Neuron (in vitro differentiated cells): ENCODE measurements around the gene HYAL3.
"Not testable (repeated sequence)": the region's sequence is repeated elsewhere in the genome, so short reads cannot be mapped to it uniquely, and the experiment has no call there.

Experiments
- H2AFZ ChIP-seq: one replicate; pipeline ENCODE4 v1.6.1; 2013; ENCODE audit warnings: low read depth, mild to moderate bottlenecking, inconsistent platforms, low read length, moderate library complexity
- H3K27me3 ChIP-seq: one replicate; pipeline ENCODE4 v1.6.1; 2013; ENCODE audit warnings: low read length; ENCODE audit not compliant: insufficient read depth
- H3K36me3 ChIP-seq: one replicate; pipeline ENCODE4 v1.6.1; 2013; ENCODE audit warnings: low read length; ENCODE audit not compliant: insufficient read depth
- H3K4me1 ChIP-seq: one replicate; pipeline ENCODE4 v1.6.1; 2013; ENCODE audit warnings: low read length; ENCODE audit not compliant: insufficient read depth
- H3K4me3 ChIP-seq: 2 replicates; pipeline ENCODE4 v1.5.1; 2013; ENCODE audit warnings: mild to moderate bottlenecking, low read length, moderate library complexity
- H3K9me3 ChIP-seq: one replicate; pipeline ENCODE4 v1.6.1; 2013; ENCODE audit warnings: low read length

HYAL3 gene

GRCh38 chr3:50264383-50264963 is 34.7 kb downstream of the HYAL3 start:
- H3K36me3 ChIP-seq: peaks cover 1% of the 10 kb centered on the region
- H2AFZ ChIP-seq: no peak overlapping the region
- H3K4me1 ChIP-seq: peaks cover 71% of the 10 kb centered on the region
- no peaks in the 10 kb centered on the region for H3K9me3 ChIP-seq
- no peak overlapping the region for H3K4me3 ChIP-seq
- no peaks in the 10 kb centered on the region for H3K27me3 ChIP-seq

- peaks cover 2% of the 10 kb centered on the region for H3K36me3 ChIP-seq
- H2AFZ ChIP-seq: no peak overlapping the region
- no peak overlapping the region for H3K4me3 ChIP-seq
- no peaks in the 10 kb centered on the region for H3K9me3 ChIP-seq
- H3K4me1 ChIP-seq: peaks cover 70% of the 10 kb centered on the region
- H3K27me3 ChIP-seq: no peaks in the 10 kb centered on the region
These were observed 35.5 kb downstream of the HYAL3 start for GRCh38 chr3:50263478-50264382.

GRCh38 chr3:50262778-50263177 is 36.4 kb downstream of the HYAL3 start:
- Histone ChIP-seq H3K36me3 (peaks cover 6% of the 10 kb centered on the region), H3K4me3 (no peak overlapping the region), H2AFZ (no peak overlapping the region), H3K4me1 (peaks cover 71% of the 10 kb centered on the region), H3K27me3 (no peaks in the 10 kb centered on the region), H3K9me3 (no peaks in the 10 kb centered on the region)

GRCh38 chr3:50262200-50262599 is 37.0 kb downstream of the HYAL3 start:
- not testable (repeated sequence) for H2AFZ ChIP-seq, H3K9me3 ChIP-seq, H3K4me3 ChIP-seq, H3K27me3 ChIP-seq
- Histone ChIP-seq H3K36me3 (peaks cover 11% of the 10 kb centered on the region), H3K4me1 (peaks cover 71% of the 10 kb centered on the region)

GRCh38 chr3:50261505-50261904 is 37.7 kb downstream of the HYAL3 start:
- peaks cover 66% of the 10 kb centered on the region for H3K4me1 ChIP-seq
- no peak overlapping the region for H3K4me3 ChIP-seq
- no peak overlapping the region for H2AFZ ChIP-seq
- peaks cover 18% of the 10 kb centered on the region for H3K36me3 ChIP-seq
- H3K27me3 ChIP-seq: no peaks in the 10 kb centered on the region
- no peaks in the 10 kb centered on the region for H3K9me3 ChIP-seq

GRCh38 chr3:50260942-50261441 is 38.2 kb downstream of the HYAL3 start:
- H2AFZ ChIP-seq: no peak overlapping the region
- H3K27me3 ChIP-seq: no peaks in the 10 kb centered on the region
- H3K36me3 ChIP-seq: peaks cover 23% of the 10 kb centered on the region
- peaks cover 66% of the 10 kb centered on the region for H3K4me1 ChIP-seq
- no peak overlapping the region for H3K4me3 ChIP-seq
- H3K9me3 ChIP-seq: no peaks in the 10 kb centered on the region

GRCh38 chr3:50260027-50260941 is 38.9 kb downstream of the HYAL3 start:
- H2AFZ ChIP-seq: no peak overlapping the region
- peaks cover 26% of the 10 kb centered on the region for H3K36me3 ChIP-seq
- no peaks in the 10 kb centered on the region for H3K9me3 ChIP-seq
- H3K4me3 ChIP-seq: peak overlapping the region; percentile 39
- H3K27me3 ChIP-seq: no peaks in the 10 kb centered on the region
- peaks cover 59% of the 10 kb centered on the region for H3K4me1 ChIP-seq

GRCh38 chr3:50259432-50260026 is 39.7 kb downstream of the HYAL3 start:
- no peaks in the 10 kb centered on the region for H3K27me3 ChIP-seq
- H3K4me3 ChIP-seq: no peak overlapping the region
- H3K36me3 ChIP-seq: peaks cover 32% of the 10 kb centered on the region
- H3K4me1 ChIP-seq: peaks cover 52% of the 10 kb centered on the region
- H2AFZ ChIP-seq: no peak overlapping the region
- H3K9me3 ChIP-seq: no peaks in the 10 kb centered on the region

- H3K4me1 ChIP-seq: peaks cover 46% of the 10 kb centered on the region
These were observed 40.2 kb downstream of the HYAL3 start for GRCh38 chr3:50258979-50259378.

GRCh38 chr3:50258029-50258680 is 41.0 kb downstream of the HYAL3 start:
- peaks cover 44% of the 10 kb centered on the region for H3K36me3 ChIP-seq

More at GRCh38 chr3:50258979-50259378, 40.2 kb downstream of the HYAL3 start:
- no peaks in the 10 kb centered on the region for H3K27me3 ChIP-seq
- H3K9me3 ChIP-seq: no peaks in the 10 kb centered on the region
- peaks cover 38% of the 10 kb centered on the region for H3K36me3 ChIP-seq
- no peak overlapping the region for H2AFZ ChIP-seq
- no peak overlapping the region for H3K4me3 ChIP-seq

GRCh38 chr3:50256978-50257890 is 42.0 kb downstream of the HYAL3 start:
- Histone ChIP-seq H3K27me3 (no peaks in the 10 kb centered on the region), H3K4me3 (no peak overlapping the region)

More at GRCh38 chr3:50258029-50258680, 41.0 kb downstream of the HYAL3 start:
- Histone ChIP-seq H3K27me3 (no peaks in the 10 kb centered on the region), H2AFZ (no peak overlapping the region), H3K4me3 (no peak overlapping the region), H3K9me3 (no peaks in the 10 kb centered on the region), H3K4me1 (peaks cover 41% of the 10 kb centered on the region)

More at GRCh38 chr3:50256978-50257890, 42.0 kb downstream of the HYAL3 start:
- Histone ChIP-seq H2AFZ (no peak overlapping the region), H3K9me3 (no peaks in the 10 kb centered on the region), H3K36me3 (peaks cover 53% of the 10 kb centered on the region), H3K4me1 (peaks cover 41% of the 10 kb centered on the region)
